Activated CD8-positive, alpha-beta T cell treated with anti-CD3 and anti-CD28 coated beads, Interleukin-2, amount 10 ng/mL, durations not matched to agents 7 days and 5 days (primary cell): Measurements from ENCODE around the gene CCDC32. TPM values are rescaled to one million over a fixed set of nuclear protein-coding genes. Genes with fewer than 3 reads are reported as not detected.

ENCODE experiments used
- ATAC-seq: fragments of 150-1000 bp; cut with Tn5 transposase; one replicate; pipeline ENCODE4 v1.10.0; 2021; ENCODE audit warnings: moderate library complexity
- CTCF ChIA-PET: fragments of 350-600 bp; sonication (Branson Sonifier 250); formaldehyde crosslinking; loops from one replicate; lab custom pipeline; 2021; ENCODE audit warnings: antibody characterized with exemption; lab: Charles Lee
- POLR2A ChIA-PET: fragments of 350-600 bp; sonication (Branson Sonifier 250); formaldehyde crosslinking; loops from one replicate; lab custom pipeline; 2021; ENCODE audit warnings: antibody characterized with exemption; lab: Charles Lee
- DNase-seq: peaks from one replicate; pipeline ENCODE4 v3.0.0-alpha.2; 2020
- H3K27ac Mint-ChIP-seq: one replicate; pipeline ENCODE4 v1.8.0; 2021; ENCODE audit warnings: mild to moderate bottlenecking, mixed read lengths
- H3K27me3 Mint-ChIP-seq: one replicate; pipeline ENCODE4 v1.8.0; 2021; ENCODE audit warnings: low read depth, mixed read lengths
- H3K36me3 Mint-ChIP-seq: one replicate; pipeline ENCODE4 v1.8.0; 2021; ENCODE audit warnings: low read depth, mixed read lengths
- H3K4me1 Mint-ChIP-seq: one replicate; pipeline ENCODE4 v1.8.0; 2021; ENCODE audit warnings: low read depth, mixed read lengths
- H3K4me3 Mint-ChIP-seq: one replicate; pipeline ENCODE4 v1.8.0; 2021; ENCODE audit warnings: mild to moderate bottlenecking, mixed read lengths
- H3K9me3 Mint-ChIP-seq: one replicate; pipeline ENCODE4 v1.8.0; 2022; ENCODE audit warnings: mixed read lengths; ENCODE audit not compliant: insufficient read depth
- total RNA-seq, 2 experiments: library from RNA; stranded (reverse); gene quantifications; one replicate each; pipeline ENCODE4 v1.2.3, GENCODE V29; 2021

Gene CCDC32
- total RNA-seq, 2 experiments from 2014 or later = 24.7 to 27.0 TPM

GRCh38 chr15:40548610-40549009 is 16.2 kb downstream of the CCDC32 start:
- no peak overlapping the region for H3K4me3 Mint-ChIP-seq
- POLR2A ChIA-PET = interaction anchor here (0.9 kb wide), 1 partner anchor 165 kb away, joined by 3 read pairs; no protein-coding TSS in a partner anchor
- H3K27ac Mint-ChIP-seq = no peak overlapping the region
- DNase-seq = no peak
- H3K9me3 Mint-ChIP-seq = no peaks in the 10 kb centered on the region
- CTCF ChIA-PET = no interaction called here
- H3K36me3 Mint-ChIP-seq = peaks cover 8% of the 10 kb centered on the region
- H3K27me3 Mint-ChIP-seq = no peaks in the 10 kb centered on the region
- peaks cover 6% of the 10 kb centered on the region for H3K4me1 Mint-ChIP-seq
- ATAC-seq = no peak

- ATAC-seq (no peak), DNase-seq (no peak)
- no peaks in the 10 kb centered on the region for H3K9me3 Mint-ChIP-seq
- no peak overlapping the region for H3K4me3 Mint-ChIP-seq
- no peaks in the 10 kb centered on the region for H3K36me3 Mint-ChIP-seq
- H3K27me3 Mint-ChIP-seq = no peaks in the 10 kb centered on the region
- no peak overlapping the region for H3K27ac Mint-ChIP-seq
- peaks cover 6% of the 10 kb centered on the region for H3K4me1 Mint-ChIP-seq
- CTCF ChIA-PET = no interaction called here
- POLR2A ChIA-PET = interaction anchor here (0.5 kb wide), 1 partner anchor 111 kb away, joined by 5 read pairs; no protein-coding TSS in a partner anchor
These were observed 19.4 kb downstream of the CCDC32 start for GRCh38 chr15:40545457-40545856.

- no peaks in the 10 kb centered on the region for H3K27me3 Mint-ChIP-seq
- H3K9me3 Mint-ChIP-seq = no peaks in the 10 kb centered on the region
- ChIA-PET CTCF (no interaction called here), POLR2A (no interaction called here)
- no peak for ATAC-seq
- no peaks in the 10 kb centered on the region for H3K36me3 Mint-ChIP-seq
- DNase-seq = no peak
- peaks cover 6% of the 10 kb centered on the region for H3K4me1 Mint-ChIP-seq
- H3K27ac Mint-ChIP-seq = no peak overlapping the region
- H3K4me3 Mint-ChIP-seq = no peak overlapping the region
These were observed 21.1 kb downstream of the CCDC32 start for GRCh38 chr15:40543631-40544294.

- CTCF ChIA-PET = no interaction called here
- Mint-ChIP-seq H3K9me3 (no peaks in the 10 kb centered on the region), H3K27ac (no peak overlapping the region), H3K4me3 (no peak overlapping the region), H3K27me3 (no peaks in the 10 kb centered on the region), H3K36me3 (no peaks in the 10 kb centered on the region), H3K4me1 (peaks cover 6% of the 10 kb centered on the region)
- ATAC-seq (no peak), DNase-seq (no peak)
- POLR2A ChIA-PET = no interaction called here
These were observed 21.8 kb downstream of the CCDC32 start for GRCh38 chr15:40543082-40543481.

GRCh38 chr15:40538976-40539375 is 25.9 kb downstream of the CCDC32 start:
- Mint-ChIP-seq H3K4me3 (no peak overlapping the region), H3K36me3 (no peaks in the 10 kb centered on the region), H3K27ac (no peak overlapping the region), H3K27me3 (no peaks in the 10 kb centered on the region), H3K4me1 (peaks cover 4% of the 10 kb centered on the region), H3K9me3 (no peaks in the 10 kb centered on the region)
- POLR2A ChIA-PET = no interaction called here
- CTCF ChIA-PET = no interaction called here
- no peak for ATAC-seq
- no peak for DNase-seq

GRCh38 chr15:40536501-40536900 is 28.3 kb downstream of the CCDC32 start:
- H3K4me3 Mint-ChIP-seq = no peak overlapping the region
- H3K27ac Mint-ChIP-seq = no peak overlapping the region
- CTCF ChIA-PET = no interaction called here
- no peaks in the 10 kb centered on the region for H3K36me3 Mint-ChIP-seq
- no peaks in the 10 kb centered on the region for H3K4me1 Mint-ChIP-seq
- POLR2A ChIA-PET = no interaction called here
- DNase-seq = no peak
- no peak for ATAC-seq
- no peaks in the 10 kb centered on the region for H3K27me3 Mint-ChIP-seq
- no peaks in the 10 kb centered on the region for H3K9me3 Mint-ChIP-seq

GRCh38 chr15:40534371-40534770 is 30.5 kb downstream of the CCDC32 start:
- no peak overlapping the region for H3K4me3 Mint-ChIP-seq
- no peaks in the 10 kb centered on the region for H3K4me1 Mint-ChIP-seq
- H3K9me3 Mint-ChIP-seq = no peaks in the 10 kb centered on the region

GRCh38 chr15:40533763-40534364 is 31.0 kb downstream of the CCDC32 start:
- ChIA-PET CTCF (no interaction called here), POLR2A (no interaction called here)
- Mint-ChIP-seq H3K9me3 (no peaks in the 10 kb centered on the region), H3K27ac (no peak overlapping the region), H3K4me1 (no peaks in the 10 kb centered on the region), H3K36me3 (no peaks in the 10 kb centered on the region), H3K27me3 (no peaks in the 10 kb centered on the region), H3K4me3 (no peak overlapping the region)
- ATAC-seq (no peak), DNase-seq (no peak)

More at GRCh38 chr15:40534371-40534770, 30.5 kb downstream of the CCDC32 start:
- POLR2A ChIA-PET = no interaction called here
- DNase-seq = no peak
- no peaks in the 10 kb centered on the region for H3K36me3 Mint-ChIP-seq
- no peaks in the 10 kb centered on the region for H3K27me3 Mint-ChIP-seq
- ATAC-seq = no peak
- H3K27ac Mint-ChIP-seq = no peak overlapping the region
- CTCF ChIA-PET = no interaction called here

- DNase-seq (no peak), ATAC-seq (no peak)
- H3K27ac Mint-ChIP-seq = no peak overlapping the region
- no peaks in the 10 kb centered on the region for H3K27me3 Mint-ChIP-seq
- H3K4me3 Mint-ChIP-seq = no peak overlapping the region
- H3K36me3 Mint-ChIP-seq = no peaks in the 10 kb centered on the region
- H3K9me3 Mint-ChIP-seq = no peaks in the 10 kb centered on the region
- H3K4me1 Mint-ChIP-seq = no peaks in the 10 kb centered on the region
- CTCF ChIA-PET = no interaction called here
- POLR2A ChIA-PET = no interaction called here
These were observed 36.0 kb downstream of the CCDC32 start for GRCh38 chr15:40528801-40529200.

- Mint-ChIP-seq H3K27me3 (peaks cover 2% of the 10 kb centered on the region), H3K36me3 (no peaks in the 10 kb centered on the region), H3K27ac (no peak overlapping the region), H3K4me3 (no peak overlapping the region), H3K9me3 (no peaks in the 10 kb centered on the region), H3K4me1 (no peaks in the 10 kb centered on the region)
- no peak for ATAC-seq
- ChIA-PET POLR2A (interaction anchor here (0.7 kb wide), 1 partner anchor 143 kb away, joined by 3 read pairs; no protein-coding TSS in a partner anchor), CTCF (interaction anchor here (0.6 kb wide), 1 partner anchor 251 kb away, joined by 3 read pairs; no protein-coding TSS in a partner anchor)
- DNase-seq = no peak
These were observed 39.0 kb downstream of the CCDC32 start for GRCh38 chr15:40525855-40526254.

- ChIA-PET CTCF (no interaction called here), POLR2A (no interaction called here)
- no peak overlapping the region for H3K27ac Mint-ChIP-seq
- no peaks in the 10 kb centered on the region for H3K9me3 Mint-ChIP-seq
- no peak overlapping the region for H3K4me3 Mint-ChIP-seq
- H3K36me3 Mint-ChIP-seq = no peaks in the 10 kb centered on the region
- H3K27me3 Mint-ChIP-seq = peaks cover 2% of the 10 kb centered on the region
- peaks cover 4% of the 10 kb centered on the region for H3K4me1 Mint-ChIP-seq
- no peak for DNase-seq
- ATAC-seq = no peak
These were observed 41.2 kb downstream of the CCDC32 start for GRCh38 chr15:40523611-40524010.

GRCh38 chr15:40516322-40516721 is 48.5 kb downstream of the CCDC32 start:
- H3K27ac Mint-ChIP-seq = no peak overlapping the region
- H3K27me3 Mint-ChIP-seq = peaks cover 36% of the 10 kb centered on the region
- POLR2A ChIA-PET = no interaction called here
- ATAC-seq = no peak
- H3K4me1 Mint-ChIP-seq = peaks cover 11% of the 10 kb centered on the region
- no peaks in the 10 kb centered on the region for H3K9me3 Mint-ChIP-seq
- no peaks in the 10 kb centered on the region for H3K36me3 Mint-ChIP-seq
- H3K4me3 Mint-ChIP-seq = no peak overlapping the region
- CTCF ChIA-PET = no interaction called here
- no peak for DNase-seq
